Suprapubic skin (tissue), 4 donors: Measurements from ENCODE around the gene MARK1. TPM values are rescaled to one million over a fixed set of nuclear protein-coding genes. Genes with fewer than 3 reads are reported as not detected.

Experiments
- DNase-seq, 2 donors: peaks; one replicate each; pipeline ENCODE4 v3.0.0-alpha.2; 2019; ENCODE audit warnings: low spot score in 2 of 2
- H3K27ac ChIP-seq: fragments of 200-600 bp; sonication (generic); one replicate; pipeline ENCODE4 v1.5.1; 2019
- H3K27me3 ChIP-seq: fragments of 200-600 bp; sonication (generic); one replicate; pipeline ENCODE4 v1.5.1; 2019
- H3K36me3 ChIP-seq: fragments of 200-600 bp; sonication (generic); one replicate; pipeline ENCODE4 v1.5.1; 2019
- H3K4me1 ChIP-seq: fragments of 200-600 bp; sonication (generic); one replicate; pipeline ENCODE4 v1.5.1; 2019
- H3K4me3 ChIP-seq: fragments of 200-600 bp; sonication (generic); one replicate; pipeline ENCODE4 v1.5.1; 2019; ENCODE audit warnings: mild to moderate bottlenecking
- H3K9me3 ChIP-seq: fragments of 200-600 bp; sonication (generic); one replicate; pipeline ENCODE4 v1.5.1; 2019
- CTCF ChIP-seq, 2 donors: fragments of 200-600 bp in 1 of 2; fragments of 450-650 bp in 1 of 2; sonication (generic) in 1 of 2; IDR thresholded peaks; one replicate each; pipeline ENCODE4 v1.5.1; 2016 to 2019; ENCODE audit warnings: antibody characterized with exemption in 2 of 2, mild to moderate bottlenecking in 1 of 2, moderate library complexity in 1 of 2
- EP300 ChIP-seq: sonication (generic); formaldehyde crosslinking; IDR thresholded peaks from one replicate; pipeline ENCODE4 v1.6.1; 2017; ENCODE audit warnings: antibody characterized with exemption
- POLR2A ChIP-seq, 2 donors: fragments of 450-650 bp; IDR thresholded peaks; one replicate each; pipeline ENCODE4 v1.6.1; 2017; ENCODE audit warnings: antibody characterized with exemption in 2 of 2, mild to moderate bottlenecking in 2 of 2, moderate library complexity in 2 of 2
- POLR2AphosphoS5 ChIP-seq, 3 donors: sonication (generic); formaldehyde crosslinking; IDR thresholded peaks; one replicate each; pipeline ENCODE4 v1.6.1; 2017; ENCODE audit warnings: antibody characterized with exemption in 3 of 3
- WGBS: methylation state at CpG from one replicate; pipeline ENCODE4 v1.1.5; 2018; 5-methylcytosine and 5-hydroxymethylcytosine counted together
- total RNA-seq, 4 donors: library from RNA; depleted of rRNA; stranded (reverse); fragments of >200 nt; gene quantifications; one replicate each; pipeline ENCODE4 v1.1.0, GENCODE V29; 2016

The MARK1 gene
- total RNA-seq, 4 donors from 2014 or later: 2.9 to 5.2 (median 3.9) TPM

DNA sequence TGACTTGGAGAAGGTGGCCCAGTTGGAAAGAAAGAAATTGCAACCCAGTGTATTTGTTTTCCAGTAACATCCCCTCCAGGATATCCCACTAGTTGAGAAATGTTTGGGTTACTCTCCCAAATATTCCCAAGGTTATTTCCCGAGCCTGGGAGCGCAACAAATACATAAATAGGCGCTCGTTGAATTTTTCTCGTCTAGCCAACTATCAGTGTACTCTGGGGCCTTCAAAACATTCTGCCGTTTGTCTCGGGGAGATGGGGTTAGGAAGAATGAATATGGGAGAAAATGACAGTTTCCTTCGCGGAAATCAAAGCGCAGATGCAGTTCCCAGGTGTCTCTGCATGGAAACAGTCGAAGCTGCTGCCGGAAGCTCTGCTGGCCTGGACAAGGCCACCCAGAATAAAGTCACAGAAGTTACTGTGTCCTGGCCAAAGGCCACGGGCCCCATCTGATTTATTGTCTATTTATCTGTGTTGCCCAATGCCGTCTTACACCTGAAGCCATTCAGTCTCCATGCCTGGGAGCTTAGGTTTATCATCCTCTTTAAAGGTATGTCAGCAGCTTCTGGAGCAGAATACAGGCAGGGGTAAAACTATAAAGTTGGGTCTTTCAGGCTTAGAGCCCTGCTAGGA is 163.2 kb downstream of the MARK1 start:
- Histone ChIP-seq H3K4me1 (peaks cover 13% of the 10 kb centered on the region), H3K36me3 (no peaks in the 10 kb centered on the region), H3K4me3 (peak overlapping the region; percentile 83), H3K27ac (peak overlapping the region; percentile 67), H3K27me3 (peaks cover 7% of the 10 kb centered on the region), H3K9me3 (no peaks in the 10 kb centered on the region)
- TF ChIP-seq POLR2A (IDR thresholded peaks at IDR 0.05) (no peak), POLR2AphosphoS5 (IDR thresholded peaks at IDR 0.05) (no peak), CTCF (IDR thresholded peaks at IDR 0.05) (no peak), EP300 (no peak)
- no peak for DNase-seq
- 40% methylated on average over 14 of the region's 14 CpGs for WGBS

GRCh38 chr1:220692436-220693228 is 164.7 kb downstream of the MARK1 start:
- Histone ChIP-seq H3K36me3 (no peaks in the 10 kb centered on the region), H3K4me3 (no peak overlapping the region), H3K27ac (no peak overlapping the region), H3K27me3 (peaks cover 7% of the 10 kb centered on the region), H3K4me1 (peaks cover 13% of the 10 kb centered on the region), H3K9me3 (no peaks in the 10 kb centered on the region)
- 71% methylated on average over 8 of the region's 8 CpGs for WGBS
- no peak for DNase-seq
- TF ChIP-seq POLR2AphosphoS5 (IDR thresholded peaks at IDR 0.05) (no peak), CTCF (IDR thresholded peaks at IDR 0.05) (no peak), EP300 (no peak), POLR2A (IDR thresholded peaks at IDR 0.05) (no peak)

DNA sequence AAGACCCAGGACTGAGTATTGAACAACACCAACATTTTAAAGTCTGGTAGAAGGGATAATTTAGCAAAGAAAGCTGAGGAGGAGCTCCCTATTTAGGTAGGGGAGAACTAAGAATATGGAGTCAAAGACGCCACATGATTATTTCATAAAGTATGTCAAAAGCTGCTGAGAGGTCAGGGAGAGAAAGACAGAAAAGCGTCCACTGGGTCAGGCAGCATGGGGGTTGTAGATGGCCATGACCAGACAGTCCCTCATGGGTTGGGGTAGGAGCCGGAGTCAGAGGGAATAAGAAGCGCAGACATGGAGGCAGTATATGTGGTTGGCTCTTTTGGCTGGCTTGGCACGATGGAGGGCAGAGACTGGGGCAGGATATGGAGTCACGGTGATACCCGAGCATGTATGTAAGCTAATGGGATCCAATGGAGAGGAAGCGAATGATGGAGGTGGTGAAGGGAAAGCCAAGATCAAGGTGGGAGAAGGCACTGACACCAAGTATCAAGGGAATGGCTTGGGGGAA is 167.0 kb downstream of the MARK1 start:
- H3K9me3 ChIP-seq: no peaks in the 10 kb centered on the region
- no peak for DNase-seq
- peaks cover 7% of the 10 kb centered on the region for H3K27me3 ChIP-seq
- H3K36me3 ChIP-seq: peaks cover 3% of the 10 kb centered on the region
- 93% methylated on average over 8 of the region's 8 CpGs for WGBS
- TF ChIP-seq CTCF (IDR thresholded peaks at IDR 0.05) (no peak), POLR2AphosphoS5 (IDR thresholded peaks at IDR 0.05) (no peak), EP300 (no peak), POLR2A (IDR thresholded peaks at IDR 0.05) (no peak)
- H3K4me3 ChIP-seq: no peak overlapping the region
- H3K4me1 ChIP-seq: peaks cover 12% of the 10 kb centered on the region
- H3K27ac ChIP-seq: no peak overlapping the region

DNA sequence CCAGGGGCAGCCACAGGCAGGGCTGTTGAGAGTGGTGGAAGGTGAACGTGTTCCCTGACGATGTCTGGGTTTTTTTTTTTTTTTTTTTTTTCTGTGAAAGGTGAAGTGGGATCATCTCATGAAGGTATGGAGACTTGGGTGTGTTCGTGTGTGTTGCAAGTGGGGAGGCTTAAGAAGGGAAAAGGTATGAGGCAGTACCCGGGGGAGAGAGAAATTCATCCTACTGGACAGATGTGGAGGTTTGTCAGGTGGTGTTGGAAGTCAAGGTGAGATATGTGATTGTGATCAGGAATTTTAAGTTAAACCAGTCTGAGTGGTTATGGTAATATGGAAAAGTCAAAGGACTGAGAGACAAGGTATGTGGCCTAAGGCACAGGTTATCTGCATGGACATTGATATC is 167.5 kb downstream of the MARK1 start:
- Histone ChIP-seq H3K4me1 (peaks cover 9% of the 10 kb centered on the region), H3K4me3 (no peak overlapping the region), H3K9me3 (no peaks in the 10 kb centered on the region), H3K36me3 (peaks cover 3% of the 10 kb centered on the region), H3K27ac (no peak overlapping the region), H3K27me3 (peaks cover 5% of the 10 kb centered on the region)
- no peak for DNase-seq
- no peak for TF ChIP-seq POLR2AphosphoS5 (IDR thresholded peaks at IDR 0.05)
- TF ChIP-seq EP300: no peak
- no peak for TF ChIP-seq POLR2A (IDR thresholded peaks at IDR 0.05)
- TF ChIP-seq CTCF (IDR thresholded peaks at IDR 0.05): no peak
- 91% methylated on average over 4 of the region's 4 CpGs for WGBS

DNA sequence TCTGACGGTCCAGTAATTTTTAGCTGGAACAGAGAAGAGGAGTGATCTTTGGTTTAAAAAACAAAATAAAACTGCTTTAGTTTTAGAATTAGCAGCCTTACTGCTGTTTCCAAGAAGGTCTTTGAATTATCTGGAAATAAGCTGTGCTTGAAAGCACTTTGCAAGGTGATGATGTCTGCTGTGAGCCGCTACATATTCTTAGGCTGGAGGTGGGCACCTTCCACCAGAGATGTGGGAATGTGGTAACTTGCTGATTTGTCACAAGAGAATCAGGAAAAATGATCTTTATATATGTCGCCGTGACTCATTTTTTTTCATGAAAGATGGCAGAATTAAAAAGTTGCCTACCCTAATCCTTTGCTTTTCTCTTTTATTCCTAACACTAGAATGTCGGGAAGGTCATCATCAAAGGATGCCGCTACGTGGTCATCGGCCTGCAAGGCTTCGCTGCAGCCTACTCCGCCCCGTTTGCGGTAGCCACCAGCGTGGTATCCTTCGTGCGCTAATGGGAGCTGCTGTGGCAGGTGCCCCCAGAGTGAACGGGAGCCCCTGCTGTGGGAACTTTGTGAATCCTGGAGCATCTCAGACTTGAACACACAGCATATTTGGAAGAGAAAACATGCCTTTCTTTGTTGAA is 168.4 kb downstream of the MARK1 start:
- Histone ChIP-seq H3K36me3 (peaks cover 3% of the 10 kb centered on the region), H3K27ac (no peak overlapping the region), H3K27me3 (no peaks in the 10 kb centered on the region), H3K9me3 (no peaks in the 10 kb centered on the region), H3K4me1 (peaks cover 4% of the 10 kb centered on the region), H3K4me3 (no peak overlapping the region)
- TF ChIP-seq CTCF (IDR thresholded peaks at IDR 0.05): no peak
- no peak for TF ChIP-seq POLR2AphosphoS5 (IDR thresholded peaks at IDR 0.05)
- TF ChIP-seq EP300: no peak
- no peak for TF ChIP-seq POLR2A (IDR thresholded peaks at IDR 0.05)
- 94% methylated on average over 16 of the region's 16 CpGs for WGBS
- DNase-seq: no peak
